Epithelial cell of proximal tubule (primary cell): ENCODE measurements around the gene CASS4. TPM values are rescaled to one million over a fixed set of nuclear protein-coding genes. Genes with fewer than 3 reads are reported as not detected.

Experiments
- DNase-seq: peaks from one replicate; pipeline ENCODE4 v3.0.0-alpha.2; 2011; ENCODE audit warnings: low read depth
- H3K4me3 ChIP-seq: 2 replicates; pipeline ENCODE4 v1.5.1; 2011; ENCODE audit warnings: low read depth, mild to moderate bottlenecking, low read length
- CTCF ChIP-seq: conservative IDR thresholded peaks from 2 replicates; pipeline ENCODE4 v1.5.1; 2012; ENCODE audit warnings: low read depth, mild to moderate bottlenecking, low read length
- total RNA-seq: library from RNA; depleted of rRNA; stranded (reverse); fragments of >200 nt; gene quantifications from 2 replicates; pipeline ENCODE4 v1.2.3, GENCODE V29; 2015

Gene CASS4
- total RNA-seq, 1 donor from 2014 or later, result under 0.01 TPM

- H3K4me3 ChIP-seq, result no peak overlapping the region
- DNase-seq, result no peak
- TF ChIP-seq CTCF, result no peak
These were observed 51.4 kb downstream of the CASS4 start for GRCh38 chr20:56463428-56463827.

DNA sequence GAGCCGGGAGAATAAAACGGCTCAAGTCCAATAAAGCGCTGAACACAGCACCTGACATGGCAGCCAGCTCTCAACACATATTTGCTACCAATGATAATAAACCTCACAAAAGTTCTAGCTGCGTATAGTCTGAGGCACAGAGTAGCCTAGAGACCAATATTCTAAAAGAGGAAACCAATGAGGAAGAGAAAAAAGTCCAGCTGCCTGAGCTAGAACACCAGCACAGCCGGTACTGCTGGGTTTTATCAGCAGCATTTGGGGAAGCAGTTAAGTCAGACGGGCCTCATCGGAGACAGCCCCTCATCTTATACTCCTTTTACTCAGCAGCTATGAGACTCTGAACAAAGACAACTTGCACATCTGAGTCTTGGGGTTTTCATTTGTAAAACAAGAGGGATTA is 53.9 kb downstream of the CASS4 start:
- no peak overlapping the region for H3K4me3 ChIP-seq
- no peak for DNase-seq
- TF ChIP-seq CTCF, result no peak

DNA sequence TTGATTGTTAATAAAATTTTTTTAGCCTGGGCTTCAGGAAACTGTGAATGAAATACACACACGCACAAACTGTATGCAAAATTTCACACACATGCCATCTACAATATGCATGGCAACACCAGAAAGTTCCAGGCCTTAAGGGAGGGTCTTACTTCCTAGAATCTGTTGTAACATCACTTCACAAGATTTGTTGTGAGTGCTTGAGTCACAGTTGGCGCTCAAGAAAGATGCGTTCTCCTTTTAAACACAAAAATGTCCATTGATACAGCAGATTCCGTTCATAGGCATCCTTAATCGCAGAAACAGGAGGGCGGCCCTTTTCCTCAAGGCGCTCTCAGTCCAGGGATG is 55.9 kb downstream of the CASS4 start:
- no peak for TF ChIP-seq CTCF
- peak overlapping the region; percentile 85 for H3K4me3 ChIP-seq
- DNase-seq, result no peak

DNA sequence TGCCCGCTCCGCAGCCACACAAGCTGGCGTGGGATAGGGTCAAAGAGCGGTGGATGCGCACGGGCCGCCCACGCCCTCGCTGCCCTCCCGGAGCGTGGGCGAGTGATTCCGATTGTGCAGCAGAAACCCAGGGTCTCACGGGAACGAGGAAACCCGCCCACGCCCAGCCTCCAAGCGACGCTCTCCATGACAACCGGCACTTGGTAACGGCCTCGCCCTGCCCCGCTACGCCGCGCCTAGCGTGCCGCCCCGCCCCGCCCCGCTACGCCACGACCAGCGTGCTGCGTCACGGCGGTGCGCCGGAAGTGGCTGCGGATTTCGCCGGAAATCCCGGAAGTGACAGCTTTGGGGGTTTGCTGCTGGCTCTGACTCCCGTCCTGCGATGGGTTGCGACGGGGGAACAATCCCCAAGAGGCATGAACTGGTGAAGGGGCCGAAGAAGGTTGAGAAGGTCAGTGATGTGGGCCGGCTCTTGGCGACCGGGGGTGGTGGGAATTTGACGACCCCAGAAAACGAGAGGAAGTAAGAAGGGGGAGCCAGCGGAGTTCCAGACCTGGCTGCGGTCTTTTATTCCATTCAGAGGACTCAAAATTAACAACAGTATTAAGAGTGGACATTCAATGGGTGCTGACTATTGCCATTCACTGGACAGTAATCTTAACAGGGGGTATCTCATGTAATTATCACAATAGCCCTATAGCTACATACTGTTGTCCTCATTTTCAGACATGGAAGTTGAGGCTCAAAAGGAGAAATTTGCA is 56.4 kb downstream of the CASS4 start, which contains the start of gene RTF2:
Gene RTF2 (plus strand): TSS at position 312 of the 761 bp plus-strand sequence. CDS start 71 bp downstream, at position 383.
- TF ChIP-seq CTCF, result no peak
- H3K4me3 ChIP-seq, result peak within 1 kb of the TSS; percentile 85
- DNase-seq, result peak; percentile 38

- TF ChIP-seq CTCF, result no peak
- DNase-seq, result no peak
- peak overlapping the region; percentile 85 for H3K4me3 ChIP-seq
These were observed 57.0 kb downstream of the CASS4 start for GRCh38 chr20:56469077-56469449.

- no peak for DNase-seq
- no peak overlapping the region for H3K4me3 ChIP-seq
- no peak for TF ChIP-seq CTCF
These were observed 71.9 kb downstream of the CASS4 start for GRCh38 chr20:56483970-56484369.

- no peak for DNase-seq
- TF ChIP-seq CTCF, result no peak
- no peak overlapping the region for H3K4me3 ChIP-seq
These were observed 75.2 kb downstream of the CASS4 start for GRCh38 chr20:56487216-56487615.
